NT2/D1 (cell line): Measurements from ENCODE around the gene SHISA5.

Experiments
- SUZ12 ChIP-seq: IDR thresholded peaks from 2 replicates; pipeline ENCODE4 v1.6.1; 2011; ENCODE audit not compliant: insufficient read length, insufficient read depth; ENCODE audit errors: extremely low read depth
- YY1 ChIP-seq: IDR thresholded peaks from 2 replicates; pipeline ENCODE4 v1.6.1; 2011; ENCODE audit not compliant: insufficient read length, insufficient read depth
- ZNF274 ChIP-seq: IDR thresholded peaks from 2 replicates; pipeline ENCODE4 v1.6.1; 2011; ENCODE audit warnings: mild to moderate bottlenecking, low read depth, low read length

GRCh38 chr3:48429317-48429959 is 74.5 kb downstream of the SHISA5 start:
- no peak for TF ChIP-seq SUZ12
- TF ChIP-seq YY1: no peak
- no peak for TF ChIP-seq ZNF274
